IMR-90 (cell line): ENCODE results near the gene RFPL2. TPM values are rescaled to one million over a fixed set of nuclear protein-coding genes. Genes with fewer than 3 reads are reported as not detected.

Experiments used
- ATAC-seq: fragments of 200-7000 bp; cut with Tn5 transposase; 2 replicates; pipeline ENCODE4 v1.9.1; 2020; ENCODE audit warnings: low read depth, mild to moderate bottlenecking, moderate library complexity
- BruUV-seq: library from RNA; stranded (reverse); fragments of 400-500 nt; replicated peaks from 2 replicates; lab custom pipeline; 2021; lab: Mats Ljungman, UMichigan
- CTCF ChIA-PET: fragments of 300-600 bp; formaldehyde crosslinking; extraction: SDS; loops from one replicate; lab custom pipeline; 2021; ENCODE audit warnings: antibody characterized with exemption; lab: Yijun Ruan, JAX
- POLR2A ChIA-PET: fragments of 300-600 bp; sonication (Branson Sonifier 250); formaldehyde crosslinking; loops from one replicate; lab custom pipeline; 2022; ENCODE audit warnings: antibody characterized with exemption; ENCODE audit not compliant: unreplicated experiment; lab: Charles Lee
- DNase-seq: peaks from one replicate; pipeline ENCODE4 v3.0.0; 2013
- H2AFZ ChIP-seq: replicated peaks from 2 replicates; pipeline ENCODE3; 2013; ENCODE audit warnings: low read length, mild to moderate bottlenecking; ENCODE audit not compliant: poor library complexity
- H2AK5ac ChIP-seq: 2 replicates; pipeline ENCODE4 v1.6.1; 2013; ENCODE audit warnings: low read depth, low read length, inconsistent platforms
- H2AK9ac ChIP-seq: replicated peaks from 2 replicates; pipeline ENCODE3; 2013; ENCODE audit warnings: mild to moderate bottlenecking, low read depth, low read length, moderate library complexity; ENCODE audit not compliant: poor library complexity
- H2BK120ac ChIP-seq: 2 replicates; pipeline ENCODE4 v1.6.1; 2013; ENCODE audit warnings: low read depth, low read length, inconsistent platforms
- H2BK15ac ChIP-seq: 3 replicates; pipeline ENCODE4 v1.6.1; 2013; ENCODE audit warnings: low read depth, low read length, inconsistent platforms
- H2BK20ac ChIP-seq: 2 replicates; pipeline ENCODE4 v1.6.1; 2013; ENCODE audit warnings: low read depth, mild to moderate bottlenecking, inconsistent platforms, low read length, moderate library complexity
- H2BK5ac ChIP-seq: 2 replicates; pipeline ENCODE4 v1.6.1; 2013; ENCODE audit warnings: mild to moderate bottlenecking, low read depth, low read length, inconsistent platforms; ENCODE audit not compliant: poor library complexity, severe bottlenecking
- H3K14ac ChIP-seq: replicated peaks from 2 replicates; pipeline ENCODE4 v1.6.1; 2013; ENCODE audit warnings: low read depth, low read length, inconsistent platforms
- H3K18ac ChIP-seq: 2 replicates; pipeline ENCODE4 v1.6.1; 2013; ENCODE audit warnings: low read depth, low read length, control low read depth
- H3K23ac ChIP-seq: 2 replicates; pipeline ENCODE4 v1.6.1; 2013; ENCODE audit warnings: low read depth, low read length, inconsistent platforms
- H3K27ac ChIP-seq: 2 replicates; pipeline ENCODE4 v1.5.1; 2013; ENCODE audit warnings: mild to moderate bottlenecking, control low read depth, low read length; ENCODE audit not compliant: insufficient read depth
- H3K27me3 ChIP-seq: 2 replicates; pipeline ENCODE4 v1.6.1; 2013; ENCODE audit warnings: low read length; ENCODE audit not compliant: control insufficient read depth, insufficient read depth
- H3K36me3 ChIP-seq: 2 replicates; pipeline ENCODE4 v1.6.1; 2013; ENCODE audit warnings: low read length, mixed read lengths; ENCODE audit not compliant: control insufficient read depth, insufficient read depth
- H3K4ac ChIP-seq: 2 replicates; pipeline ENCODE4 v1.6.1; 2013; ENCODE audit warnings: low read depth, low read length, inconsistent platforms
- H3K4me1 ChIP-seq: 2 replicates; pipeline ENCODE4 v1.6.1; 2013; ENCODE audit warnings: low read length, mixed read lengths; ENCODE audit not compliant: control insufficient read depth, insufficient read depth
- H3K4me2 ChIP-seq: 2 replicates; pipeline ENCODE4 v1.6.1; 2013; ENCODE audit warnings: low read depth, mild to moderate bottlenecking, control low read depth, low read length, moderate library complexity
- H3K4me3 ChIP-seq: 2 replicates; pipeline ENCODE4 v1.5.1; 2013; ENCODE audit warnings: low read depth, mild to moderate bottlenecking, control low read depth, low read length, moderate library complexity; ENCODE audit not compliant: insufficient read depth
- H3K56ac ChIP-seq: 2 replicates; pipeline ENCODE4 v1.6.1; 2013; ENCODE audit warnings: low read length, inconsistent platforms; ENCODE audit not compliant: insufficient read depth; ENCODE audit errors: extremely low read depth
- H3K79me1 ChIP-seq, 2 experiments: 2 replicates each; pipeline ENCODE4 v1.6.1; 2013; ENCODE audit warnings: low read length in 2 of 2, inconsistent platforms in 1 of 2, low read depth in 1 of 2
- H3K9ac ChIP-seq: 2 replicates; pipeline ENCODE4 v1.6.1; 2013; ENCODE audit warnings: low read depth, low read length, control low read depth
- H3K9me1 ChIP-seq: 2 replicates; pipeline ENCODE4 v1.6.1; 2013; ENCODE audit warnings: low read length, inconsistent platforms; ENCODE audit not compliant: insufficient read depth
- H3K9me3 ChIP-seq: 2 replicates; pipeline ENCODE4 v1.6.1; 2013; ENCODE audit warnings: low read length; ENCODE audit not compliant: control insufficient read depth, insufficient read depth
- H4K20me1 ChIP-seq: 2 replicates; pipeline ENCODE4 v1.6.1; 2013; ENCODE audit warnings: low read length, inconsistent platforms; ENCODE audit not compliant: insufficient read depth
- H4K5ac ChIP-seq: 2 replicates; pipeline ENCODE4 v1.6.1; 2013; ENCODE audit warnings: mild to moderate bottlenecking, low read depth, low read length, control low read depth
- H4K8ac ChIP-seq, 2 experiments: 2 replicates each; pipeline ENCODE4 v1.6.1; 2013; ENCODE audit warnings: low read depth in 2 of 2, low read length in 2 of 2, control low read depth in 1 of 2, inconsistent platforms in 1 of 2
- H4K91ac ChIP-seq: 2 replicates; pipeline ENCODE4 v1.6.1; 2013; ENCODE audit warnings: low read depth, low read length, inconsistent platforms; ENCODE audit not compliant: insufficient read depth
- CTCF ChIP-seq: conservative IDR thresholded peaks from 2 replicates; pipeline ENCODE4 v1.5.1; 2012; ENCODE audit warnings: mild to moderate bottlenecking, low read depth, low read length, improper control_type of control experiment
- WGBS, 2 experiments: methylation state at CpG; one replicate each; pipeline versions ENCODE4 v1.1.5 to v1.1.7; 2013; ENCODE audit warnings: missing lambda C conversion rate in 2 of 2; ENCODE audit not compliant: insufficient read length in 1 of 2; ENCODE audit errors: extremely low coverage in 2 of 2; 5-methylcytosine and 5-hydroxymethylcytosine counted together
- dilution Hi-C: fragments of 300-500 bp; cut with HindIII; formaldehyde crosslinking; loops from one replicate; pipeline ENCODE4 v1.14.3; 2018; ENCODE audit warnings: low sequenced_read_pairs; ENCODE audit not compliant: unreplicated experiment
- in situ Hi-C: fragments of 300-500 bp; cut with MboI; formaldehyde crosslinking; loops from 3 replicates; pipeline ENCODE4 v1.14.3; 2019; ENCODE audit warnings: low sequenced_read_pairs, inconsistent platforms, mixed read lengths
- intact Hi-C: fragments of 100-400 bp; cut with micrococcal nuclease; formaldehyde crosslinking; loops from 2 replicates; pipeline ENCODE4 v1.10.0; 2022
- polyA plus RNA-seq, 3 experiments: library from polyadenylated mRNA; depleted of rRNA; stranded (reverse); fragments of >200 nt; gene quantifications; 2 replicates each; pipeline ENCODE4 v1.2.3, GENCODE V29; 2012; ENCODE audit warnings: low replicate concordance in 1 of 3
- total RNA-seq: library from RNA; depleted of rRNA; stranded (reverse); fragments of >200 nt; gene quantifications from 2 replicates; pipeline ENCODE4 v1.2.3, GENCODE V29; 2012

The RFPL2 gene
- total and polyA plus RNA-seq, 2 of the 4 experiments (the other 2 are of a cell fraction), result not detected

GRCh38 chr22:32233091-32233490, 28.2 kb upstream of the RFPL2 start:
- H4K91ac ChIP-seq, result no peak overlapping the region
- no peak for TF ChIP-seq CTCF
- no peak overlapping the region for H3K4me2 ChIP-seq
- no peak overlapping the region for H3K23ac ChIP-seq
- intact Hi-C loops (no loop called here), in situ Hi-C loops (no loop called here), dilution Hi-C loops (no loop called here)
- H2BK20ac ChIP-seq, result no peak overlapping the region
- H3K14ac ChIP-seq, result no peak overlapping the region
- H2AK9ac ChIP-seq, result no peak overlapping the region
- no peaks in the 10 kb centered on the region for H3K9me3 ChIP-seq
- H3K18ac ChIP-seq, result no peak overlapping the region
- H2BK15ac ChIP-seq, result no peak overlapping the region
- CTCF ChIA-PET, result no interaction called here
- POLR2A ChIA-PET, result no interaction called here
- H3K9me1 ChIP-seq, result no peaks in the 10 kb centered on the region
- H3K4me1 ChIP-seq, result no peaks in the 10 kb centered on the region
- no peak overlapping the region for H4K5ac ChIP-seq
- no peak overlapping the region for H4K8ac ChIP-seq
- WGBS, 2 experiments, result 20% methylated on average over 1 of the region's 5 CpGs; no CpG with 5 or more reads in 1 of the 2 experiments
- no peaks in the 10 kb centered on the region for H3K79me1 ChIP-seq
- H2BK120ac ChIP-seq, result no peak overlapping the region
- H3K27ac ChIP-seq, result no peak overlapping the region
- no peak overlapping the region for H3K4me3 ChIP-seq
- no peak for ATAC-seq
- H2AFZ ChIP-seq, result no peak overlapping the region
- H3K27me3 ChIP-seq, result no peaks in the 10 kb centered on the region
- H3K9ac ChIP-seq, result no peak overlapping the region
- no peaks in the 10 kb centered on the region for H4K20me1 ChIP-seq
- H2AK5ac ChIP-seq, result no peak overlapping the region
- no peak overlapping the region for H2BK5ac ChIP-seq
- DNase-seq, result no peak
- no peaks in the 10 kb centered on the region for H3K36me3 ChIP-seq
- no peak overlapping the region for H3K4ac ChIP-seq
- BruUV-seq, result no TSS peak
- H3K56ac ChIP-seq, result no peak overlapping the region
